HG02970 (cell line): Measurements from ENCODE around the gene TEPSIN.

Experiments
- ATAC-seq: cut with Tn5 transposase; IDR thresholded peaks from one replicate; pipeline ENCODE4 v1.9.1; 2021; ENCODE audit warnings: mild to moderate bottlenecking, moderate library complexity, moderate number of reproducible peaks; ENCODE audit not compliant: unreplicated experiment, low FRiP score

TEPSIN gene

DNA sequence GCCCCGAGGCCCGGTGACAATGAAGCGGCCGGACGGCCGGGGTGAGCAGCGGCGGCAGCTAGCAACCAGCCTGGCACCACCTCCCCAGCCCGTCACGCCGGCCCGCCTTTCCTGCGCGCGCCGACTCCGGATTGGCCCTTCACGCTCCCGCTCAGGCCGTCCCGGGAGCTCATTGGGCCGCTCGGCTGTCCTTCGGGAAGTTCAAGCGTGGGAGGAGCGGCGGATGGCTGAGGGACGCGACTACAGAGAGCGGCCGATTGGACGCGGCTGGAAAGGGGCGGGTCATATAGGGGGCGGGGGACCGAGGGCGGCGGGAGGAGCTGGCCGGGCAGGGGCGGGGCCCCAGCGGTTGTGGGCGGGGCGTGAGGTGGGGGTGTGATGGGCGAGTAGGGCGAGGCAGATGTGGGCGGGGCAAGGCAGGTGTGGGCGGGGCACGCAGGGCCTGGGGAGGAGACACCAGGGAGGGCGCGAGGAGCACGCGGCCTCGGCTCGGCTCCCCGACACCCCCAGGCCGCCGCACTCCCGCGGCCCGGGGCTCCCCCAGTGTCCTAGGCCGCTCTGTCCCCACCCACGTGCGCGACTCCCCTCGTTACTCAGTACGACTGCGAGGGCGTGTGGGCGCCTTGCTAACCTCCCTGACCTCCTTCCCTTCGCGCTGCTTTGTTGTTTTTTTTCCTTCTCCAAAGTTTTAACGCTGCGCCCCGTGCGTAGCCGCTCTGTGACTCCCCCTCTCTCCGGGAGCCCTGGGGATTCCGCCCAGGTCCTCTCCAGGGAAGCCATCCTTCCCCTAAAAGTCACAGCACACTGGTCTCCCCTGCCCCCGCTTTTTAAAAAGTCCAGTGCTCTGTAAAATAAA, 15.7 kb downstream of the TEPSIN start, which contains the start of gene CEP131:
Gene CEP131, minus strand, starts transcription at position 60 of the 856 bp plus-strand sequence. CDS start 2,909 bp downstream, outside the sequence.
- ATAC-seq = peak; percentile 95

DNA sequence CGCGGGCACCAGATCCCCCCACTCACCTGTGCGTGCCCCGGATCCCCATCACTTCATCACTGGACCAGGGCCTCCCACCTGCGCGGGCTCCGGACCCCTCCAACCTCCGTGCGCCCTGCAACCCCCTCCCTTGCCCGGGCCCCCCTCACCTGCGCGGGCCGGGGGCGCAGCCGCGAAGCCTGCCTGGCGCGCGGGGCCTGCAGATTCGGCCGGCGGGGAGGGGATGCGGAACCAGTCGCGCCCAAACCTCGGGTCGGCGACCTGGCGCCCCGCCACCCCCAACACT, 16.3 kb downstream of the TEPSIN start:
- ATAC-seq = no peak

DNA sequence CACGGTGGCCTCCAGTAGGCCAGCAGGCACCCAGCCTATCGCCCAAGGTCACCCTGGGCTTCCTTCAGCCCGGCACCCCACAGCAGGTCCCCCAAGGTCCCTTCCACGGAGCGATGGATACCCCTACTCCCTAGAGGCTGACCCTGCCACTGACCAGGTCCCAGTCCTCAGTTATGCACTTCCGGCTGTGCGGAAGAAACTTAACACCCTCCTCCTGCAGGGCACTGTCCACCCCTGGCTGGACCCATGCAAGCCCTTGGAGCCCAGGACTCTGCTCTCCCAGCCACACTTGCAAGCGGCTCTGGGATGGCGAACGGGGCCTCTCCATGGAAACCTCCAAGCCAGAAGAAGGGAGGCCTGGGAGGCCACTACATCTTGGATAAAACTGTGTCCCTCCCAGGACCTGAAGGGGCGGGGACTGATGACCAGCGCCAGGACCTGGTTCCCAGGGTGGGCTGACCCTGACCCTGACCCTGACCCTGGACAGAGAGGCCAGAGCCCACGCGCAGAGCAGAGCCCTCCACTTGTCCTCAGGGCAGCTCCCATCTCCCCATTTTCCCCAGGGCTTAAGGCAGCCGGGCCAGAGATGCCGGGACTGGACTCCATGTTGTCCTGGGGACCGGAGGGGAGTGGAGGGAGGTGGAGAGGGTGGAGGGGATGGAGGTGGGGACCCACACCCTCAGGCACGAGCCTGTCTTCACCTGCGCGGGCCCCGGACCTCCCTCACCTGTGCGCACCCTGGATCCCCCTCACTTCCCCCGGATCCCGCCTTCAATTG, 16.8 kb downstream of the TEPSIN start:
- no peak for ATAC-seq

- ATAC-seq = no peak
Observed at GRCh38 chr17:81221371-81221841, 17.4 kb downstream of the TEPSIN start.

DNA sequence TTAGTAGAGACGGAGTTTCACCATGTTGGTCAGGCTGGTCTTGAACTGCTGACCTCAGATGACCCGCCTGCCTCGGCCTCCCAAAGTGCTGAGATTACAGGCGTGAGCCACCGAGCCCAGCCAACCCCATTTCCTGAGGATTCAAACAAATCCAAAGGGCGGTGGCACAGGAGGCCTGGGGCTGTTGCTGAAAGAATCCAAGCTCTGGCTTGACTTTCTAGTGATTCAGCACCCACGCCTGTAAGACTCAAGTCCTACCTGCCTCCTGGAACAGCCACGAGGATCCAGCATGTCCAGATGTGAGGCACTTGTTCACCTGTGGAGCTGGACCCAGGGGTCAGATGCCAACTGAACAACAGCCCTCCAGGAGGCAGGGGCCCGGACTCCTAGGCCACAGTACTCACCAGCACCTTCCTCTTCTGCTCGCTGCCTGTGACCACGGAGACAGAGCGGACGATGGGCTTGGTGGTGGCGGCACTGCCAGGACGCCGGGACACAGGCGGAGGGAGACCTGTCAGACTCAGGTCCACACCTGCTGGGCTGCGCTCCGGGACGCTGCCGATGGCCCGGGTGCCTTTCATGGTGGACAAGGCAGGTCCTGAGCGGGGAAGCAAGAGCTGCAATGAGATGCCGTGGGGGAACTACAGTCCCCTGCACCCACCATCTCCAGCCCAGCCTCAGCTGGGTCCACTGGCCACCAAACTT, 19.2 kb downstream of the TEPSIN start:
- no peak for ATAC-seq

DNA sequence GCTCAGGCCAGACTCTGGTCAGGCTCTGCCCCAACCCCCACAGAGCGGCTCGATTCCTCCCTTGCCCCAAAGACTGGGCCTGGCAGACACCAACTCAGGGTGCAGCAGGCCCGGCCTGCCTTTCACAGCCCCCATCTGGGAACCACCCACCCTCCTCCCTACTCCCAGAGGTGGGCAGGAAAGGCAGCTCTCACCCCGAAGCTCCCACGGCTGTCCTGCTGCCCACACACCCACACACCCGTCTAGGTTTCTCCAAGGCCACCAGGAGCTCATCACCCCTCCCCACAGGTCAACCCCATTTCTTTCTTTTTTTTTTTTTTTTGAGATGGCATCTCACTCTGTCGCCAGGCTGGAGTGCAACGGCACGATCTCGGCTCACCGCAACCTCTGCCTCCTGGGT, 19.9 kb downstream of the TEPSIN start:
- no peak for ATAC-seq

DNA sequence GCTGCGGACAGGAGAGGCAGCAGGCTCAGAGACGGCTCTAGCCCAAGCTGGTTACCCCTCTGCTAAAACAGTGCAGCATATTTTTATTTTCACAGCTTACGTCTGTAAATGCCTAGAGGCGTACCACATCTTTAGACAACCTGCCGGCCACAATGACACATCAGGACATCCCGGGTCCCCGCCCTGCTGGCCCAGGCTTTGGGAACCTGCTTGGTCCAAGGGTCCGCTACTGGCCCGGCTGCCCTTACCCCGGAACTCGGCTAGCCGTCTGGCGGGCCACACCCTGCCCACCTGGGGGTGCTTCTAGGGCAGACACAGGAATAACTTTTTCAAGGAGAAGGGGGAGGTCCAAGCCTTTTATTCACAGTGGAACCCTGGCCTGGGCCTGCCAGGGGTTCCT, 20.4 kb downstream of the TEPSIN start:
- ATAC-seq = no peak

DNA sequence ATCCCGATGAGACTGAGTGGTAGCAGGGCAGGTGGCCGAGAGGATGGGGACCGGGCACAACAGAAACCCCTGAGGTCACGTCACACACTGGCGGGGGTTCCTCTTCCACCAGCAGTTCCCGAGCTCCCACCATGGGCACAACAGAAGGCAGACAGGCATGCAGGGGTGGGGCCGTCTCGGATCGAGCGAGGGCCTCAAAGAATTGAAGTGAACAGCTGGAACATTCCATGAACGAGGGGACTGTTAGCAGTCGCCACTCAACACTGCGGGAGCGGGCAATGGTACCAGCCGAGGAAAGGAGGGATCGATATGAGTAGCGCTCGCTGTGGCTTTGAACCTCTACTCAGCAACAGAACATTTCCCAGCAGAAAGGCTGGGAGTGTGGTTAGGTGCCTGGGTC, 21.4 kb downstream of the TEPSIN start:
- no peak for ATAC-seq

- ATAC-seq = no peak
Observed at GRCh38 chr17:81213978-81214377, 24.9 kb downstream of the TEPSIN start.

DNA sequence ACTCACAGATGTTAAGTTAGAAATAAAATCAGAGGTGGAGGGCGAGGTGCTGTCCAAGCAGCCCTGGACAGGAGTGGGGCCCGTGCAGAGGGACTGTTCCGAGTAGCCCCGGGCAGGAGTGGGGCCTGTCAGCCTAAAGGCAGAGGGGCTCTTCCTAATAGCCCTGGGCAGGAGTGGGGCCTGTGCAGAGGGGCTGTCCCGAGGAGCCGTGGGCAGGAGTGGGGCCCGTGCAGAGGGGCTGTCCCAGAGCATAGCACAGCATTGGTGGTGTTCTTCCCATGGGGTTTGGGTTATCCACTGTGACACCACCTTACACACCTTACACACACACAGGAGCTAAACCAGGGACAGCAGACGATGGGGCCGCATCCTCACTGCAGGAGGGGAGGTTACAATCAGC, 26.5 kb downstream of the TEPSIN start:
- ATAC-seq = no peak

DNA sequence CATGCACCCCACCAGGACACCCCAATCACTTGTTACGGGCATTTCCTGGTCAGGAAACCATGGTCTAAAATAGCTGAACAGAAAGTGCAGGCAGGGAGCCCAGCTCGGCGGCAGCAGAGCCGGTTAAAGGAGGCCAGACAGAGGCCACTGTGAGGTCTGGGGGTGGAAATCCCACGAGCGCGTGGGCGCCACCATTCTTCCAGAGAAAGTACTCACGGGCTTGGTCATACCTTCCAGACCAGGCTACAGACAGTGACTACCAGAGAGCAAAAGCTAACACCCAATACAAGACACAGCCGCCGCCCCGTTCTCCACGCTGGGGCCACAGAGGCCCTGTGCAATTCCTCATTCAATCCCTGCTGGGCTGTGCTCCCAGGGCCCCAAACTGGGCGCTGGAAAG, 28.0 kb downstream of the TEPSIN start:
- ATAC-seq = no peak

- ATAC-seq = no peak
Observed at GRCh38 chr17:81210466-81210865, 28.4 kb downstream of the TEPSIN start.

DNA sequence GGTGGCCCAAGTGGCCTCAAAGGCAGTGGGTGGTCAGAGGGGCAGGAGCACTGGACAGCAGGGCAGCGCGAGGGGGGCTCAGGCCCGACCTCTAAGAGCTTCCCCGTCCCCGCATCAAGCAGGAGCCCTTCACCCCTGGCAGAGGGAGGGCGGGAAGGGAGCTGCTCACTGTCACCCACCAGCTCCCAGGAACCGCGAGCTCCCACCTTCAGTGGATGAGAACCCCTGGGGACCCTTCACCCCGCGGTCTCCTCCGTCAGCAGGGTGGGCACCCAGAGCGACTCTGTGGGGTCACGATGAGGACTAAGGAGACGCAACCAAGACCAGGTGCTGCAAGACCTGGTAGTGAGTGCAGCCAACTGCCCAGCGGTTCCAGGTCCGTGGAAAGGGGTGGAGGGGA, 29.7 kb downstream of the TEPSIN start:
- ATAC-seq = no peak

DNA sequence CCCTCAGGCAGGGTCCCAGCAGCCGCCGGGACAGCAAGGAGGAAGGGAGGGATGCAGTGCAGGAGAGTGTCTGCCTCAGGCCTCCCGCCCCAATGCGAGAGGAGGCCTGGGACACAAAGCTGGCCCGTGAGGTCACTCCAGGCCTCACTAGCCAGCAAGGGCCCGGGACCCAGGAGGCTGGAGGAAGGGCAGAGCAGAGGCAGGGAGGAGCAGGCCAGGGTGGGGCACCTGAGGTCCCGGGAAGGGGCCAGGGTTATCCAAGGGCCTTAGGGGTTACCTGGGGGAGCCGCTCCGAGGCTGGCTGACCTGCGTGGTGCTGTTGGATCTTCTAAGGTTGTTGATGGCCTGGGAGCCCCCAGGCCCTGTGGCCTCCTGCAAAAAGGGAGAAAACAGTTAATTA, 30.2 kb downstream of the TEPSIN start:
- no peak for ATAC-seq

- no peak for ATAC-seq
Observed at GRCh38 chr17:81207610-81208581, 31.0 kb downstream of the TEPSIN start.

- ATAC-seq = no peak
Observed at GRCh38 chr17:81206657-81207056, 32.2 kb downstream of the TEPSIN start.

GRCh38 chr17:81206166-81206565, 32.7 kb downstream of the TEPSIN start:
- ATAC-seq = no peak

- no peak for ATAC-seq
Observed at GRCh38 chr17:81204578-81204977, 34.3 kb downstream of the TEPSIN start.

GRCh38 chr17:81203136-81203535, 35.7 kb downstream of the TEPSIN start:
- ATAC-seq = no peak

DNA sequence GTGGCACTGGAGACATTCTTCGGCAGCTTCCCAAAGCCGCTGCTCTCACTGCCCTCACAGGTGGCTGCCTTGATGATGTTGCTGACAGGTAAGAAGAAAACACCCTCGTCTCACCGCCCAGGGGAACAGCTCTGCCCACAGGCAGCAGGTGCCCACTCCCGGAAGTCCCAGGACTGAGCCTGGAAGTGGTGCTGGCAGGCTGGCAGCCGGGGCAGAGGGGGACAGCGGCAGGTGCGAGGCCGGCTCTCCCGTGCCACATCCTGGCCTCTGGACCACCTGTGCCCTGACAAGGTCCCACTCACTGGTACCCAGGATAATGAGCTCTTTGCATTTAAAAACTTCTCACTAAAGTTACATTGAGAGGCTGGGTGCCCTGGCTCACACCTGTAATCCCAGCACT, 36.5 kb downstream of the TEPSIN start:
- ATAC-seq = no peak
